ENCODE measurements around the gene QSOX2.

- TF ChIP-seq CTCF (IDR thresholded peaks at IDR 0.05): no peak
- TF ChIP-seq POLR2A (IDR thresholded peaks at IDR 0.05): no peak
Measured at GRCh38 chr9:136277746-136278145, 32.1 kb upstream of the QSOX2 start.

Data from body of pancreas (tissue), 4 donors.